HUES64 (cell line): Measurements from ENCODE around the gene LRRC10. TPM values are rescaled to one million over a fixed set of nuclear protein-coding genes. Genes with fewer than 3 reads are reported as not detected.

Experiments
- H3K27ac ChIP-seq: 2 replicates; pipeline ENCODE4 v1.7.0; 2013; ENCODE audit warnings: low read depth, low read length, inconsistent platforms
- H3K27me3 ChIP-seq: 2 replicates; pipeline ENCODE4 v1.6.1; 2013; ENCODE audit warnings: mild to moderate bottlenecking, low read length; ENCODE audit not compliant: insufficient read depth
- H3K36me3 ChIP-seq: 2 replicates; pipeline ENCODE4 v1.6.1; 2013; ENCODE audit warnings: mild to moderate bottlenecking, low read length; ENCODE audit not compliant: insufficient read depth
- H3K4me1 ChIP-seq: 2 replicates; pipeline ENCODE4 v1.6.1; 2013; ENCODE audit warnings: mild to moderate bottlenecking, low read length, moderate library complexity; ENCODE audit not compliant: insufficient read depth
- H3K4me3 ChIP-seq: 2 replicates; pipeline ENCODE4 v1.5.1; 2013; ENCODE audit warnings: mild to moderate bottlenecking, low read length, moderate library complexity
- H3K9ac ChIP-seq: 2 replicates; pipeline ENCODE4 v1.6.1; 2013; ENCODE audit warnings: mild to moderate bottlenecking, low read depth, low read length
- H3K9me3 ChIP-seq: 2 replicates; pipeline ENCODE4 v1.6.1; 2013; ENCODE audit warnings: low read depth, low read length; ENCODE audit not compliant: insufficient read depth
- WGBS: fragments of 150-250, 120-280 bp; methylation state at CpG from one replicate; pipeline ENCODE4 v1.1.7; 2013; ENCODE audit warnings: missing lambda C conversion rate; 5-methylcytosine and 5-hydroxymethylcytosine counted together
- polyA plus RNA-seq, 2 experiments: library from polyadenylated mRNA; stranded (reverse); fragments of 50-300 nt; gene quantifications; one replicate each; pipeline ENCODE4 v1.2.3, GENCODE V29; 2013

LRRC10 gene, protein sequence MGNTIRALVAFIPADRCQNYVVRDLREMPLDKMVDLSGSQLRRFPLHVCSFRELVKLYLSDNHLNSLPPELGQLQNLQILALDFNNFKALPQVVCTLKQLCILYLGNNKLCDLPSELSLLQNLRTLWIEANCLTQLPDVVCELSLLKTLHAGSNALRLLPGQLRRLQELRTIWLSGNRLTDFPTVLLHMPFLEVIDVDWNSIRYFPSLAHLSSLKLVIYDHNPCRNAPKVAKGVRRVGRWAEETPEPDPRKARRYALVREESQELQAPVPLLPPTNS
- polyA plus RNA-seq (2013, experiment 1 of 2) = not detected
- not detected for polyA plus RNA-seq (2013, experiment 2 of 2)

DNA sequence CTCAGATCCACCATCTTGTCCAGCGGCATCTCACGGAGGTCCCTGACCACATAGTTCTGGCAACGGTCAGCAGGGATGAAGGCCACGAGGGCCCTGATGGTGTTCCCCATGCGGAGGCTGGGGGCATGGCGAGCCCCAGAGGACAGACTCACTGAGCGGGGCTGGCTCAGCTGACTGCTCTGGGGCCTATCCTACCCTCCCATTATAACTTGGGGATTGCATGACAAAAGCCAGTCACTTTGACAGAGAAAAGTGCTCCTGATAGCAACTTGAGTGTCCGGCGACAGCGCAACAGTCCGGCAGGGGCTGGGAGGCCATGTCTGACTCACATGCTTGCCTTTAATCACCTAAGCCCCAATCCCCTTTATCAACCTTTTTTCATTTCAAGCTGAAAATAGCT is at the start of gene LRRC10:
Gene LRRC10 (minus strand): TSS at position 179 of the 400 bp plus-strand sequence. CDS start 69 bp downstream, at position 110.
- Histone ChIP-seq H3K4me3 (no peak within 1 kb of the TSS), H3K4me1 (no peaks in the 10 kb centered on the region), H3K27me3 (no peaks in the 10 kb centered on the region), H3K36me3 (no peaks in the 10 kb centered on the region), H3K27ac (no peak within 1 kb of the TSS), H3K9me3 (no peaks in the 10 kb centered on the region), H3K9ac (no peak within 1 kb of the TSS)
- 92% methylated on average over 11 of the region's 11 CpGs for WGBS

DNA sequence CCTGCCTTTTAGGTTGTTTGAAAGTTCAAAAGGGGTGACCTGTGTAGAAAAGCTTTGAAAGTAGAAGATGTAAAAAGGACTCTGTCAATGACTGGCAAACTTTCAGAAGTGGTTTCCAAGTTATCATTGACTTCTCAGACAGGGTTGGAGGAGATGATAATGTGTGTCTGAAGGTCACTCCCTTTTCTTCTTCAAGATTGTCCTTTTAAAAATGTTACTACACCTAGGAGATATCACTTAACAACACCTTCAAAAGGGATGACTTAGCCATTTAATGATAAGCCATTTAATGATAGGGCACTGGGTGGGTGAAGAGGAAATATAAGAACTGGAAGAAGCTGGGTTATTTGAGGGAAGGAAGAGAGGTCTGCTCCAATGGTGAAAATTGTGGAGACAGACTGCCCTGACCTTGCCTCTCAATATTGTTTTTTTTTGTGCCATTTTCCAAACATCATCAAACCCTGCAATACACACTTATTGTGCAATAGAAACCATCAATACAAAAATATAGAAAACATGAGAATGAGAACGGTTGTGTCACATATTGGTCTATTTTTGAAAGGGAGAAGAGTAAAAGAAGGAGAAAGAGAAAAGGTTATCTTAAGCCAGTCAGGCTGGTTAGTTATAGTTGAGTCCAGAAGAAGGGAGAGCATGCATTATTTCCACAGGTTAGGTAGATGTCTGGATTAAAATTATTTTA is 49.6 kb upstream of the LRRC10 start:
- Histone ChIP-seq H3K36me3 (no peaks in the 10 kb centered on the region), H3K9ac (no peak overlapping the region), H3K9me3 (no peaks in the 10 kb centered on the region), H3K27me3 (no peaks in the 10 kb centered on the region), H3K4me3 (no peak overlapping the region), H3K4me1 (no peaks in the 10 kb centered on the region), H3K27ac (no peak overlapping the region)
- 90% methylated on average over 1 of the region's 1 CpG for WGBS

DNA sequence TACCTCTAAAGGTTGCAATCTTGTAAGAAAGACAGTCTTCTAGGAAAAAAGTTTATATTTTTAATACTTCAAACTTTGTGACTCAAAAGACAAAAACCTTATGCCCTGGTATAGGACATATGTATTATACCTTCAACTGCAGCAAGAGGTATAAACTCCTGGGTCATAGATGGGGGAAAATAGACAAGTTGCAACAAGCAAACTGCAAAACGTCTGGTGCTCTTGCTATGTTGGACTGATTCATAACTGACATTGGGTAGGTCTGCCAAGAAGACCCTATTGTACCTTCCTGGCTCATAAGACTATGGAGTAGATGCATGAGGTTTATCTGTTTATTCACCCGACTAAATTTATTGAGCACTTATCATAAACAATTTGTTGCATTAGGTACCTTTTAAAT is 47.5 kb upstream of the LRRC10 start:
- Histone ChIP-seq H3K27ac (no peak overlapping the region), H3K9ac (no peak overlapping the region), H3K9me3 (no peaks in the 10 kb centered on the region), H3K4me3 (no peak overlapping the region), H3K27me3 (no peaks in the 10 kb centered on the region), H3K36me3 (no peaks in the 10 kb centered on the region), H3K4me1 (no peaks in the 10 kb centered on the region)
- 84% methylated on average over 1 of the region's 2 CpGs for WGBS

DNA sequence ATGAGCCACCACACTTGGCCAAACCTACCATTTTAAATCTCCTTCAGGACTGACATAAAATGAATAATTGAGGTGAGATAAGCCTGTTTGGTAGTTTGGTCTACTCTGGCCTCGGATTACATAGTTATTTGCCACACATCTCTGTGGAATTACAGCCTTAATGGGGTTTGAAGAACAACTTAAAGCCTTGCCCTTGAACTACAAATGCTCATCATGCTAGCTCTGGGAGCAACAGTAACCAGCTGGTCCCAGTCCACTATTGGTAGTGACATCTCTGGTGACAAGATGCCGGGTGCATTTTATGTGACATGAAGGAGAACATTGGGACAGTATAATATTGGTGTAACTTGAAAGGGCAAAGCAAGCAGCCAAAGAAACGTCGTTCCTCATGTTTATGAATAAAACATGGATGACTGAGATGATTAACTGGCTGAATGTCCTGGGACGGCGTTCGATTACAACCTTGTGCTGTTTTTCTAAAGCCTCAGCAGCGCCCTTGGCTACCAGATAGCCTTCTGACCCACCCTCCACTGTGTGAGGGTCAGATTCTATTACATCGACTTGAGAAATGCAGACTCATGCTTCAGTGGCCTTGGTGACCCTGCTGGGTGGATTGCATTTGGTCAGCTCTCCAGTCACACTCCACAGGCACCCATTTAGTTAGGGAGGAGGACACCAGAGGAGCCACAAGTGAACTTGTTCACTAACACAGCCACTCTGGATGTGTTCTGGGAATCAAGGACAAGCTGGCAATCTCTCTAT is 46.9 kb upstream of the LRRC10 start:
- no peaks in the 10 kb centered on the region for H3K27me3 ChIP-seq
- no peaks in the 10 kb centered on the region for H3K4me1 ChIP-seq
- no peak overlapping the region for H3K9ac ChIP-seq
- 89% methylated on average over 9 of the region's 9 CpGs for WGBS
- no peak overlapping the region for H3K4me3 ChIP-seq
- H3K9me3 ChIP-seq = no peaks in the 10 kb centered on the region
- no peak overlapping the region for H3K27ac ChIP-seq
- H3K36me3 ChIP-seq = no peaks in the 10 kb centered on the region

DNA sequence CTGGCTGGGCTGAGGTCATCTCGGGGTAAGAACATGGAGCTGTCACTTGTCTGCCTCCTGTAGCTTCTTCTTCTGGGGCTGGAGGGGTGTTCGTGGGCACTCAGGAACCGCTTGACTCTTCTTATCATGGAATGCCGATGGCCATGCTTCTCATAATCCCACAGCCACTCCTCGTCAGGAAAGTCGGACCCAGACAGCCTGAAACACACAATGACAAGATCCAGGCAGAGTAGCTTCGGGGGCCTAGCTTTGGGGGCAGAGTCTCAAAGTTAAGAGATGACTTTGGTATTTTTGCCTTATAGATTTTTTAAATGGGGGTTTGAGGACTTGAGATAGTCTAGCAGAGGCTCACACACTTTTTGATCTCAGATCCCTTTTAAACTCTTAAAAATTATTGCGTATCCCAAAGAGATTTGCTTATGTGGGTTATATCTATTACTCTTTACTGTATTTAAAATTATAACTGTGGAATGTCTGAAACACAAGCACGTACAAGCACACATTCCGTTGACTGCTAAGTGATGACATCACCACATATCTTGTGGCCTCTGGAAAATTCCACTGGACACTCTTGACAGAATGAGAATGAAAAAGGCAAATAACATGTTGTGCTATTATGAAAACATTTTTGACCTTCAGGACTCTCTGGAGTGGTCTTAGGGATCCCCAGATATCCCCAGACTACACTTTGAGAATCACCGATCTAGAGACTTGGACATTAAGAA is 45.1 kb upstream of the LRRC10 start:
- Histone ChIP-seq H3K4me3 (no peak overlapping the region), H3K4me1 (no peaks in the 10 kb centered on the region), H3K9me3 (no peaks in the 10 kb centered on the region), H3K27ac (no peak overlapping the region), H3K36me3 (no peaks in the 10 kb centered on the region), H3K9ac (no peak overlapping the region), H3K27me3 (no peaks in the 10 kb centered on the region)
- WGBS = 93% methylated on average over 9 of the region's 11 CpGs

DNA sequence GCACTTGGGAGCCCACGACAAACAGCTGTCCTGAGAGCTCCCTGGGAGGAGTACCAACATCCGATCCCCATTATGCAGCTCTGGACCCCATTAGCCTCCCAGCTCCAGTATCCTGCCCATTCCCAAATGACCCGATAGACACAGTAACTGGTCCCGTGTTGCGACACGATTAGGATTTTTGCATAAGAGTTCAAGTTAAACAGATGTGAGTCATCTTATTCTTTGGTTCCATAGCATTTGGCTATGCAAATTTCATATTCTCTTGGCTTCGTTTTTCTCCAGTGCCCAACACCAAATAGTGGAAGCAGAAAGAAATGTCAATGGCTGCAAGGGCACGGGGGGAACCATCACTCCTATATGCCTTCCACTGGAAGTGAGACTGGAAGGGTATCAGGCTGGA is 43.0 kb upstream of the LRRC10 start:
- Histone ChIP-seq H3K27ac (no peak overlapping the region), H3K4me1 (no peaks in the 10 kb centered on the region), H3K27me3 (no peaks in the 10 kb centered on the region), H3K36me3 (no peaks in the 10 kb centered on the region), H3K9ac (no peak overlapping the region), H3K9me3 (no peaks in the 10 kb centered on the region), H3K4me3 (no peak overlapping the region)
- 84% methylated on average over 7 of the region's 8 CpGs for WGBS

DNA sequence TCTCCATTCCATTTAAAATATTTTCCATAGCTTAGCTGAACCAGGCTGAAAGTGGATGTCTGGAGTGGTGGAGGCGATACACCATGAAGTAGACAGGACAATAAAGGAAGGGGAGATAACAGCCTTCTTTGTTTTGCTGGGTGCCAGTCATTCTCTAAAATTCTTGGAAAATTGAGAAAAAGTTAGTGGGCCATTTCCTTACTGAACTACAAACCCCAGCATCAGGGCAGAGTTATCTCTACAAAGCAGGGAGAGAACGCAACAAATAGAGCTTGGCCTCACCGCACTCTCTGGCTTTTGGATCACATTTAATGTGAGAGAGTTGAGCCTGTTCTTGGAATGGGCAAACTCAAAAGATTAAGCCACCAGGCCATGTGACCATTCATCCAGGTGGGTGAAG is 41.2 kb upstream of the LRRC10 start:
- Histone ChIP-seq H3K27ac (no peak overlapping the region), H3K27me3 (no peaks in the 10 kb centered on the region)
- WGBS = 95% methylated on average over 3 of the region's 3 CpGs

DNA sequence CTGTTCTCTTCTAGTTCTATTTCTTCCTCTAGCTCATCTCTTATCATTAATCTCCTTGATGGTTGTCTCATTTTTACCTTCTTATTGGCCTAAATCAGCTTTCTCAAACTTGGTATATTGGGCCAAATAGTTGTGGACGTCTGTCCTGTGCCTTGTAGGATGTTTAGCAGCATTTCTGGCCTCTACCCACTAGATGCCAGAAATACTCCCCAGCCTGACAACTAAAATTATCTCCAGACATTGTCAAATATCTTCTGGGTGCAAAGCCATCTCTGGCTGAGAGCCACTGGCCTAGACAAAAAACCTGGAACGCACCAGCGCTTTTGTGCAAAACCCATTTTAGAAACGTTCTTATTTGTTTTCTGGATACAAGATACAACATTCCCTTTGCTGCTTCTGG is 38.8 kb upstream of the LRRC10 start:
- H3K27me3 ChIP-seq = no peaks in the 10 kb centered on the region
- no peak overlapping the region for H3K4me3 ChIP-seq
- H3K9ac ChIP-seq = no peak overlapping the region
- H3K9me3 ChIP-seq = no peaks in the 10 kb centered on the region
- no peaks in the 10 kb centered on the region for H3K36me3 ChIP-seq
- 74% methylated on average over 4 of the region's 4 CpGs for WGBS
- H3K27ac ChIP-seq = no peak overlapping the region
- H3K4me1 ChIP-seq = no peaks in the 10 kb centered on the region

More for the DNA sequence above, 41.2 kb upstream of the LRRC10 start:
- H3K9ac ChIP-seq = no peak overlapping the region
- no peaks in the 10 kb centered on the region for H3K36me3 ChIP-seq
- H3K4me3 ChIP-seq = no peak overlapping the region
- no peaks in the 10 kb centered on the region for H3K9me3 ChIP-seq
- H3K4me1 ChIP-seq = no peaks in the 10 kb centered on the region

DNA sequence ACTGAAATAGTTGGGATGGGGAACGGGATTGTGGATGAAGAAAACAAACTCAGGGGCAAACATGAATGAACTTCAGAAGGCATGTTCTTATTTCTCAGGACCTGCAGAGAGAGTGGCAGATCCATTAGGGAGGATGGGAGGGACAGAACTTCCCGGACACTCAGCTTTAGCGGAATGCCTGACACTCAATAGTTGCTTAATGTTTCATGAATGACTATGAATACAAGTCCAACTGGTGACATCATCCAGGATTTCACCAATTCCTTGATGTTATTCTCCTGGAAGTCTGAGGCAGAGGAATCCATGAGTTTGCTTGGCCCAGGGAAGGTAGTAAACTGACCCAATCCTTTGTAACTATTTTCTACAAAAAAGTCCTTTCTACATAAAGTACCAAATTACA is 37.8 kb upstream of the LRRC10 start:
- Histone ChIP-seq H3K9me3 (no peaks in the 10 kb centered on the region), H3K27ac (no peak overlapping the region), H3K4me1 (no peaks in the 10 kb centered on the region), H3K4me3 (no peak overlapping the region), H3K9ac (no peak overlapping the region), H3K36me3 (no peaks in the 10 kb centered on the region), H3K27me3 (no peaks in the 10 kb centered on the region)
- WGBS = 92% methylated on average over 3 of the region's 3 CpGs

DNA sequence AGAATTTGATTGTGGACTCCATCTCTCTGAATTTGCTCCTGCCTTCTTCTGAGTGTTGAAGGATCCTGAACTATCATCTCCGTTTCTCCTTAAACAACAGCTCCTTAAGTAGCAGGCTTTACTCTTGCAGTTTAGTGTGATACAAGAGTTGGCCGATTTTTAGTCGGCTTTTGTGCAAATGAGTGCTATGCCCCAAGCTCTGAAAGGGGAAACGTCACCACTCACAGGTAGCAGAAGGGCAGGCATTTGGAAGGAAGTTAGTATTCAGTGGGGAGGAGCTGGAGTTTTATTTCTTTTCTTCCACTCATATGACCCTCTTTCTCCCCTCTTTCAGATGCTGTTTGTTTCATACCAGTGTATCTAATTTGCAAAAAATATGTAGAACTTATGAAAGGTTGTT is 36.5 kb upstream of the LRRC10 start:
- 56% methylated on average over 4 of the region's 4 CpGs for WGBS
- H3K36me3 ChIP-seq = no peaks in the 10 kb centered on the region
- no peaks in the 10 kb centered on the region for H3K4me1 ChIP-seq
- no peak overlapping the region for H3K4me3 ChIP-seq
- no peaks in the 10 kb centered on the region for H3K9me3 ChIP-seq
- H3K9ac ChIP-seq = no peak overlapping the region
- no peaks in the 10 kb centered on the region for H3K27me3 ChIP-seq
- H3K27ac ChIP-seq = no peak overlapping the region

DNA sequence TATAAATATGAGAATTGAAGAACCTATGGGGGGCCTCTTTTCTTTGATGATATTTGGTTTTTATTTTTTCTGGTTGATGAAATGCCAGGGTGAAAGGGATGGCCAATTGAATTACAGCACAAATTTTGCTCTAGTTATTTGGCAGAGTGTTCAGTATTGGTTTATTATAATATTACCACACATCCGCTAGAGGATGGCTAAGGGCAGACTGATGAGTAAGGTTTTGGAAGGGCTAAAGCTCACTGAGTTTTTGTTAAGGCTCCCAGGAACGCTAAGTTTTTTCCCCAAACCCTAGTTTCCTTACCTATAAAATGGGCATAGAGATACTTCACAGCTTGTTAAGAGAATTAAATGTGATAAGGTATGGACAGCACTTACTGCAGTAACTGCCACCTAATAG is 34.3 kb upstream of the LRRC10 start:
- no peak overlapping the region for H3K9ac ChIP-seq
- H3K4me1 ChIP-seq = no peaks in the 10 kb centered on the region
- WGBS = 100% methylated on average over 1 of the region's 2 CpGs
- no peak overlapping the region for H3K27ac ChIP-seq
- H3K36me3 ChIP-seq = no peaks in the 10 kb centered on the region
- H3K4me3 ChIP-seq = no peak overlapping the region
- H3K27me3 ChIP-seq = no peaks in the 10 kb centered on the region
- no peaks in the 10 kb centered on the region for H3K9me3 ChIP-seq
